ENCODE data around the gene KLF7. TPM values are rescaled to one million over a fixed set of nuclear protein-coding genes. Genes with fewer than 3 reads are reported as not detected.
A peak's percentile ranks its signal among the peaks of the same experiment; 100 is the strongest.

Gene KLF7
- total and polyA plus RNA-seq, 2 donors (not counting 3 experiments of a cell fraction or from before 2014, with no cell fraction given), result 32.8 to 42.9 TPM

DNA sequence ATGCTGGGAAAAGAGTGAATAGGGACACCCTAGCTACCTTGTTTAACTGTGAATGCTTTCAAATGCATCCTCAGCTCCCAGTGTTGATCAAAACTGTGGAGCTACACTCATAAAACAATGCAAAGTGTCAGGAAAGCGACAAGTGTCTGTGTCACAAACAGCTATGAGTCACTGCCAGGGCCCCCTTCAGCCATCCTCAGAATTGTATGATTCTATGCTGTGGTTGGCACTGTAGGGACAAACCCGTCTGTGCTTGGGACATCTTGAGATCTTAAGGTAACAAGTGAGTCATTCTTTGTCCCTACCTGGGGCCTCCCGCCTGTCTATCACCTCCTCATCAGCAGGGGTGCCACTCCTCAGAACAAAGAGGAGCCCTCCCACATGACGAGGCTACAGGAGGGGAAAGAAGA, 42.4 kb downstream of the KLF7 start:
- peaks cover 42% of the 10 kb centered on the region for H3K4me1 ChIP-seq (ENCODE audit: control insufficient read depth, extremely low read depth, insufficient read depth, low read length)
- DNase-seq (ENCODE audit: low read depth, low spot score), result peak; percentile 26
- peak overlapping the region; percentile 28 for H3K27ac ChIP-seq (ENCODE audit: insufficient read depth, low read depth, low read length)
- H3K4me3 ChIP-seq (replicated peaks in 1 of 3; ENCODE audit: insufficient read depth in 1 of 3, low read depth in 1 of 3, low read length in 3 of 3), result no peak overlapping the region
- no peaks in the 10 kb centered on the region for H4K20me1 ChIP-seq (replicated peaks; ENCODE audit: control insufficient read depth, extremely low read depth, insufficient read depth, low read length)
- peaks cover 92% of the 10 kb centered on the region for H3K79me2 ChIP-seq (ENCODE audit: control insufficient read depth, insufficient read depth, low read length)
- TF ChIP-seq EZH2 (IDR thresholded peaks at IDR 0.05; ENCODE audit: borderline replicate concordance, low read depth, low read length, severe bottlenecking) (no peak), POLR2A (IDR thresholded peaks at IDR 0.05; ENCODE audit: low read depth, low read length) (no peak), MYC (IDR thresholded peaks at IDR 0.05; ENCODE audit: low read depth, low read length) (no peak), FOS (IDR thresholded peaks at IDR 0.05; ENCODE audit: borderline replicate concordance, insufficient read depth, low read length) (peak; percentile 62), POLR2AphosphoS5 (IDR thresholded peaks at IDR 0.05; ENCODE audit: insufficient read depth, low read depth, low read length) (no peak)
- TF ChIP-seq, protein P1, sequence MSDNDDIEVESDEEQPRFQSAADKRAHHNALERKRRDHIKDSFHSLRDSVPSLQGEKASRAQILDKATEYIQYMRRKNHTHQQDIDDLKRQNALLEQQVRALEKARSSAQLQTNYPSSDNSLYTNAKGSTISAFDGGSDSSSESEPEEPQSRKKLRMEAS (IDR thresholded peaks at IDR 0.05; ENCODE audit: insufficient read depth, insufficient read length), result no peak
- peaks cover 6 to 9% of the 10 kb centered on the region in 2 experiments for H3K36me3 ChIP-seq (ENCODE audit: control insufficient read depth in 2 of 2, extremely low read depth in 1 of 2, insufficient read depth in 2 of 2, low read length in 2 of 2)
- no peaks in the 10 kb centered on the region for H3K9me3 ChIP-seq (replicated peaks; ENCODE audit: control insufficient read depth, insufficient read depth, low read length)
- no peak for FAIRE-seq
- intact Hi-C loops (cut with micrococcal nuclease) (no loop called here), dilution Hi-C loops (cut with MboI; ENCODE audit: extremely low pct_ligation_motif_present, low sequenced_read_pairs) (no loop called here)
- no peak overlapping the region for H2AFZ ChIP-seq (ENCODE audit: low read depth, low read length)
- POLR2A ChIA-PET, result interaction anchor here (0.5 kb wide), 1 partner anchor 1992 kb away, joined by 3 read pairs; no protein-coding TSS in a partner anchor
- H3K9me1 ChIP-seq (replicated peaks; ENCODE audit: control insufficient read depth, extremely low read depth, insufficient read depth, low read length), result no peaks in the 10 kb centered on the region
- BruUV-seq (replicated peaks), result no TSS peak
- H3K9ac ChIP-seq (replicated peaks; ENCODE audit: extremely low read depth, insufficient read depth, low read length), result no peak overlapping the region
- no peaks in the 10 kb centered on the region for H3K27me3 ChIP-seq (ENCODE audit: control insufficient read depth in 2 of 2, insufficient read depth in 2 of 2, low read length in 2 of 2)
- CTCF ChIA-PET, result interaction anchor here (1.0 to 1.6 kb wide), 4 partner anchors 8 to 39 kb away, joined by 3 to 9 read pairs (median 4); no protein-coding TSS in a partner anchor
- peak overlapping the region; percentile 8 for H3K4me2 ChIP-seq (ENCODE audit: insufficient read depth, low read length)

DNA sequence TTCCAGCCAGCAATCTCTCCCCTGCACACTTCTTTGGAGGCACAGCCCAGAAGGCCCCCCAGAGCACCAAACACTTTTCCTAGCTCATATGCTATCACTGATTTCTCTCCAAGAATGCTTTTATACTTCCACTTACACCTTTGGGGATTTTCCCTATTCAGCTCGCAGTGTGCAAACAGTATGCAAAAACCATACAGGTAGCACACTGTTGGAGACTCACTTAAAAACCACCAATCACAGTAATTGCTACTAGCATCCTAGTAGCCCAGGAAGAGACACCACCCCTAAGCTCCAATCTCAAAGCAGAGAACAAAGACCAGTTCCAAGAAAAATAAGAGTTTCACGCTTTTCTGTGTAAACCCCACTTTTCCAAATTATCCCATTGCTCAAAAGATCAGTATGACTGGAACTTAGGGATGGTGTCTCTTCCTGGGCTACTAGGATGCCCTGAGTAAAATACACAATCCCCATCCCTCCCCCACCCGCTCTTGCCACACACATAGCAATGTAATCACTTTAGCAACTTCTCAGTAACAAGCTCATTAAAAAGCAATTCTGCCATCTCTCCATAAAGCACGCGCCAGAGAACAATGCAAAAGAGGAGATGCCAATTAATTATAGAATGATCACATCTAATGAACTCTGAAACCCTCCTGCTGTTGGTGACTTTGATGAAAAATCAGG, 43.0 kb downstream of the KLF7 start:
- Histone ChIP-seq H3K9ac (replicated peaks; ENCODE audit: extremely low read depth, insufficient read depth, low read length) (no peak overlapping the region), H4K20me1 (replicated peaks; ENCODE audit: control insufficient read depth, extremely low read depth, insufficient read depth, low read length) (no peaks in the 10 kb centered on the region), H3K27me3 (ENCODE audit: control insufficient read depth in 2 of 2, insufficient read depth in 2 of 2, low read length in 2 of 2) (no peaks in the 10 kb centered on the region), H3K4me3 (replicated peaks in 1 of 3; ENCODE audit: insufficient read depth in 1 of 3, low read depth in 1 of 3, low read length in 3 of 3) (no peak overlapping the region), H3K9me3 (replicated peaks; ENCODE audit: control insufficient read depth, insufficient read depth, low read length) (no peaks in the 10 kb centered on the region), H3K4me2 (ENCODE audit: insufficient read depth, low read length) (peak overlapping the region; percentile 20), H3K79me2 (ENCODE audit: control insufficient read depth, insufficient read depth, low read length) (peaks cover 92% of the 10 kb centered on the region), H3K4me1 (ENCODE audit: control insufficient read depth, extremely low read depth, insufficient read depth, low read length) (peaks cover 42% of the 10 kb centered on the region), H2AFZ (ENCODE audit: low read depth, low read length) (no peak overlapping the region), H3K36me3 (ENCODE audit: control insufficient read depth in 2 of 2, extremely low read depth in 1 of 2, insufficient read depth in 2 of 2, low read length in 2 of 2) (peaks cover 8 to 9% of the 10 kb centered on the region in 2 experiments), H3K27ac (ENCODE audit: insufficient read depth, low read depth, low read length) (peak overlapping the region; percentile 49), H3K9me1 (replicated peaks; ENCODE audit: control insufficient read depth, extremely low read depth, insufficient read depth, low read length) (no peaks in the 10 kb centered on the region)
- no peak for FAIRE-seq
- POLR2A ChIA-PET, result interaction anchor here (0.5 to 0.9 kb wide), 2 partner anchors 41 to 1992 kb away, joined by 3 to 4 read pairs; no protein-coding TSS in a partner anchor
- no peak for TF ChIP-seq EZH2 (IDR thresholded peaks at IDR 0.05; ENCODE audit: borderline replicate concordance, low read depth, low read length, severe bottlenecking)
- TF ChIP-seq, protein P2, sequence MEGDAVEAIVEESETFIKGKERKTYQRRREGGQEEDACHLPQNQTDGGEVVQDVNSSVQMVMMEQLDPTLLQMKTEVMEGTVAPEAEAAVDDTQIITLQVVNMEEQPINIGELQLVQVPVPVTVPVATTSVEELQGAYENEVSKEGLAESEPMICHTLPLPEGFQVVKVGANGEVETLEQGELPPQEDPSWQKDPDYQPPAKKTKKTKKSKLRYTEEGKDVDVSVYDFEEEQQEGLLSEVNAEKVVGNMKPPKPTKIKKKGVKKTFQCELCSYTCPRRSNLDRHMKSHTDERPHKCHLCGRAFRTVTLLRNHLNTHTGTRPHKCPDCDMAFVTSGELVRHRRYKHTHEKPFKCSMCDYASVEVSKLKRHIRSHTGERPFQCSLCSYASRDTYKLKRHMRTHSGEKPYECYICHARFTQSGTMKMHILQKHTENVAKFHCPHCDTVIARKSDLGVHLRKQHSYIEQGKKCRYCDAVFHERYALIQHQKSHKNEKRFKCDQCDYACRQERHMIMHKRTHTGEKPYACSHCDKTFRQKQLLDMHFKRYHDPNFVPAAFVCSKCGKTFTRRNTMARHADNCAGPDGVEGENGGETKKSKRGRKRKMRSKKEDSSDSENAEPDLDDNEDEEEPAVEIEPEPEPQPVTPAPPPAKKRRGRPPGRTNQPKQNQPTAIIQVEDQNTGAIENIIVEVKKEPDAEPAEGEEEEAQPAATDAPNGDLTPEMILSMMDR (IDR thresholded peaks at IDR 0.05; ENCODE audit: extremely low read depth in 1 of 2, insufficient read depth in 1 of 2, low read depth in 1 of 2, low read length in 2 of 2), result no peak
- TF ChIP-seq MYC (IDR thresholded peaks at IDR 0.05; ENCODE audit: low read depth, low read length), result no peak
- TF ChIP-seq JUN (IDR thresholded peaks at IDR 0.05; ENCODE audit: borderline replicate concordance, insufficient read depth, insufficient read length, low read depth), result no peak
- no peak for TF ChIP-seq FOS (IDR thresholded peaks at IDR 0.05; ENCODE audit: borderline replicate concordance, insufficient read depth, low read length)
- TF ChIP-seq, protein P1 (IDR thresholded peaks at IDR 0.05; ENCODE audit: insufficient read depth, insufficient read length), result no peak
- TF ChIP-seq POLR2A (IDR thresholded peaks at IDR 0.05; ENCODE audit: low read depth, low read length), result no peak
- CTCF ChIA-PET, result interaction anchor here (1.4 to 1.8 kb wide), 4 partner anchors 9 to 141 kb away, joined by 4 to 9 read pairs (median 4); no protein-coding TSS in a partner anchor
- DNase-seq (ENCODE audit: low read depth, low spot score), result no peak
- intact Hi-C loops (cut with micrococcal nuclease) (no loop called here), dilution Hi-C loops (cut with MboI; ENCODE audit: extremely low pct_ligation_motif_present, low sequenced_read_pairs) (no loop called here)
- BruUV-seq (replicated peaks), result no TSS peak
